B cell (primary cell): ENCODE data around the gene MVB12A. TPM values are rescaled to one million over a fixed set of nuclear protein-coding genes. Genes with fewer than 3 reads are reported as not detected.

Source experiments
- ATAC-seq: fragments of 200-7000 bp; cut with Tn5 transposase; one replicate; pipeline ENCODE4 v1.10.0; 2021; ENCODE audit warnings: low read depth, mild to moderate bottlenecking, moderate number of reproducible peaks, moderate library complexity
- CTCF ChIA-PET: fragments of 350-600 bp; sonication (Branson Sonifier 250); formaldehyde crosslinking; loops from one replicate; lab custom pipeline; 2021; ENCODE audit warnings: antibody characterized with exemption, inconsistent platforms; lab: Charles Lee
- POLR2A ChIA-PET: fragments of 350-600 bp; sonication (Branson Sonifier 250); formaldehyde crosslinking; loops from one replicate; lab custom pipeline; 2021; ENCODE audit warnings: antibody characterized with exemption; lab: Charles Lee
- DNase-seq: peaks from one replicate; pipeline ENCODE4 v3.0.0; 2013
- H2AFZ ChIP-seq: 2 replicates; pipeline ENCODE4 v1.6.1; 2012; ENCODE audit warnings: mild to moderate bottlenecking, low read depth, low read length; ENCODE audit not compliant: insufficient read depth, poor library complexity, severe bottlenecking
- H3K27ac ChIP-seq, 2 donors: 1 replicate in 1 of 2; 2 replicates in 1 of 2; pipeline ENCODE4 v1.5.1; 2012 to 2013; ENCODE audit warnings: low read length in 2 of 2, mild to moderate bottlenecking in 2 of 2, moderate library complexity in 1 of 2
- H3K27me3 ChIP-seq, 4 experiments: fragments of 200-600 bp in 1 of 4; sonication (generic) in 1 of 4; replicated peaks in 1 of 4; 1 replicate in 2 of 4; 2 replicates in 2 of 4; pipeline versions ENCODE4 v1.6.1 to v1.7.0; 2013 to 2016; ENCODE audit warnings: low read length in 3 of 4, mild to moderate bottlenecking in 2 of 4, mixed read lengths in 1 of 4, moderate library complexity in 1 of 4; ENCODE audit not compliant: insufficient read depth in 4 of 4, control insufficient read depth in 3 of 4; ENCODE audit errors: control extremely low read depth in 1 of 4
- H3K36me3 ChIP-seq, 2 experiments: replicated peaks in 1 of 2; 1 replicate in 1 of 2; 2 replicates in 1 of 2; pipeline versions ENCODE4 v1.6.1 to v1.7.1; 2013; ENCODE audit warnings: low read length in 1 of 2; ENCODE audit not compliant: insufficient read depth in 2 of 2, control insufficient read depth in 1 of 2; ENCODE audit errors: control extremely low read depth in 1 of 2, extremely low read depth in 1 of 2
- H3K4me1 ChIP-seq, 2 donors: fragments of 200-600 bp in 1 of 2; sonication (generic) in 1 of 2; 1 replicate in 1 of 2; 2 replicates in 1 of 2; pipeline versions ENCODE4 v1.5.1 to v1.6.1; 2013 to 2017; ENCODE audit warnings: low read length in 2 of 2; ENCODE audit not compliant: control insufficient read depth in 2 of 2, insufficient read depth in 2 of 2
- H3K4me2 ChIP-seq: replicated peaks from 2 replicates; pipeline ENCODE3; 2012; ENCODE audit warnings: mild to moderate bottlenecking, low read depth, low read length; ENCODE audit not compliant: poor library complexity, severe bottlenecking
- H3K4me3 ChIP-seq, 5 experiments: fragments of 200-600 bp in 1 of 5; sonication (generic) in 1 of 5; 1 replicate in 3 of 5; 2 replicates in 2 of 5; pipeline versions ENCODE4 v1.5.1 to v1.7.0; 2011 to 2016; ENCODE audit warnings: low read length in 4 of 5, mild to moderate bottlenecking in 4 of 5, low read depth in 2 of 5, control low read depth in 1 of 5, moderate library complexity in 1 of 5; ENCODE audit not compliant: insufficient read depth in 1 of 5; ENCODE audit errors: control extremely low read depth in 1 of 5, extremely low read depth in 1 of 5
- H3K79me2 ChIP-seq: fragments of 200-600 bp; sonication (generic); one replicate; pipeline ENCODE4 v1.6.0; 2016; ENCODE audit warnings: low read length; ENCODE audit not compliant: control insufficient read depth, insufficient read depth
- H3K9ac ChIP-seq: fragments of 200-600 bp; sonication (generic); 2 replicates; pipeline ENCODE4 v1.6.1; 2017; ENCODE audit warnings: mild to moderate bottlenecking, low read length, moderate library complexity
- H3K9me3 ChIP-seq, 3 donors: one replicate each; pipeline versions ENCODE4 v1.6.1 to v1.7.1; 2013; ENCODE audit warnings: low read length in 2 of 3; ENCODE audit not compliant: control insufficient read depth in 2 of 3, insufficient read depth in 1 of 3; ENCODE audit errors: control extremely low read depth in 1 of 3
- H4K20me1 ChIP-seq: 2 replicates; pipeline ENCODE4 v1.6.0; 2012; ENCODE audit warnings: mild to moderate bottlenecking, low read length; ENCODE audit not compliant: insufficient read depth, control insufficient read depth, poor library complexity, severe bottlenecking
- H3K27ac Mint-ChIP-seq: one replicate; pipeline ENCODE4 v1.8.0; 2021; ENCODE audit warnings: mixed read lengths
- H3K27me3 Mint-ChIP-seq: one replicate; pipeline ENCODE4 v1.8.0; 2021; ENCODE audit warnings: mixed read lengths
- H3K4me1 Mint-ChIP-seq: one replicate; pipeline ENCODE4 v1.8.0; 2021; ENCODE audit warnings: mixed read lengths
- H3K4me3 Mint-ChIP-seq: one replicate; pipeline ENCODE4 v1.8.0; 2021; ENCODE audit warnings: mixed read lengths
- H3K9me3 Mint-ChIP-seq: one replicate; pipeline ENCODE4 v1.8.0; 2022; ENCODE audit warnings: mixed read lengths; ENCODE audit not compliant: insufficient read depth
- CTCF ChIP-seq: fragments of 200-600 bp; IDR thresholded peaks from one replicate; pipeline ENCODE4 v1.8.0; 2022; ENCODE audit warnings: antibody characterized with exemption, mild to moderate bottlenecking
- EZH2 ChIP-seq: IDR thresholded peaks from 2 replicates; pipeline ENCODE4 v1.6.1; 2012; ENCODE audit warnings: borderline replicate concordance, low read depth, mild to moderate bottlenecking, moderate library complexity, low read length; ENCODE audit not compliant: insufficient read depth, poor library complexity, severe bottlenecking
- WGBS: methylation state at CpG from one replicate; pipeline ENCODE4 v1.1.5; 2013; ENCODE audit warnings: missing lambda C conversion rate; ENCODE audit not compliant: insufficient coverage; 5-methylcytosine and 5-hydroxymethylcytosine counted together
- intact Hi-C: fragments of 100-400 bp; cut with micrococcal nuclease; formaldehyde crosslinking; loops from one replicate; pipeline ENCODE4 v1.10.0; 2022
- polyA plus RNA-seq: library from polyadenylated mRNA; depleted of rRNA; stranded (reverse); fragments of >200 nt; gene quantifications from 2 replicates; pipeline ENCODE4 v1.2.3, GENCODE V29; 2012
- total RNA-seq, 2 donors: library from RNA; stranded (reverse); fragments of 120-200 nt in 1 of 2; gene quantifications; 1 replicate in 1 of 2; 2 replicates in 1 of 2; pipeline versions ENCODE4 v1.2.3 to v1.2.4, GENCODE V29; 2013 to 2022

MVB12A gene
- total and polyA plus RNA-seq, 2 donors (not counting 1 experiment from before 2014, with no cell fraction given): 31.3 to 33.6 TPM

- Mint-ChIP-seq H3K4me3 (no peak overlapping the region), H3K4me1 (peaks cover 26% of the 10 kb centered on the region), H3K27ac (no peak overlapping the region), H3K9me3 (no peaks in the 10 kb centered on the region), H3K27me3 (peaks cover 4% of the 10 kb centered on the region)
- no peak overlapping the region for H3K27ac ChIP-seq
- no peak for TF ChIP-seq CTCF
- no peak for TF ChIP-seq EZH2
- WGBS: 50% methylated on average over 3 of the region's 6 CpGs
- no peaks in the 10 kb centered on the region for H3K79me2 ChIP-seq
- H3K4me2 ChIP-seq: no peak overlapping the region
- no peak overlapping the region for H3K4me3 ChIP-seq
- H3K27me3 ChIP-seq: peaks cover 0 to 2% (median 0%) of the 10 kb centered on the region in 4 experiments
- H3K9ac ChIP-seq: no peak overlapping the region
- DNase-seq: no peak
- intact Hi-C loops: loop anchor here (1.0 kb wide), 2 partner anchors 71 to 120 kb away; no protein-coding TSS in a partner anchor
- H3K9me3 ChIP-seq: no peaks in the 10 kb centered on the region
- H4K20me1 ChIP-seq: no peaks in the 10 kb centered on the region
- CTCF ChIA-PET: interaction anchor here (0.6 to 3.3 kb wide), 20 partner anchors 8 to 388 kb away, joined by 3 to 18 read pairs (median 6); partner anchors contain the start of genes CCDC194, MVB12A, PGLS and TMEM221
- peaks cover 6 to 22% of the 10 kb centered on the region in 2 donors for H3K4me1 ChIP-seq
- POLR2A ChIA-PET: interaction anchor here (0.6 kb wide), 1 partner anchor 81 kb away, joined by 5 read pairs; no protein-coding TSS in a partner anchor
- H2AFZ ChIP-seq: no peak overlapping the region
- no peaks in the 10 kb centered on the region for H3K36me3 ChIP-seq
- no peak for ATAC-seq
These were observed 46.6 kb downstream of the MVB12A start for GRCh38 chr19:17466487-17466850.

GRCh38 chr19:17467471-17468301 lies 47.8 kb downstream of the MVB12A start:
- no peak for ATAC-seq
- no peak overlapping the region for H3K27ac ChIP-seq
- ChIA-PET POLR2A (no interaction called here), CTCF (interaction anchor here (0.8 to 2.8 kb wide), 7 partner anchors 9 to 387 kb away, joined by 3 to 14 read pairs (median 4); partner anchors contain the start of gene CCDC194)
- no peaks in the 10 kb centered on the region for H4K20me1 ChIP-seq
- no peaks in the 10 kb centered on the region for H3K36me3 ChIP-seq
- no peak overlapping the region for H3K9ac ChIP-seq
- no peaks in the 10 kb centered on the region for H3K9me3 ChIP-seq
- no peak for DNase-seq
- 85% methylated on average over 9 of the region's 12 CpGs for WGBS
- H3K4me3 Mint-ChIP-seq: no peak overlapping the region
- H3K27ac Mint-ChIP-seq: peak overlapping the region; percentile 61
- intact Hi-C loops: loop anchor here (2.0 kb wide), 1 partner anchor 201 kb away; the partner anchor contains the start of gene BABAM1
- H3K79me2 ChIP-seq: no peaks in the 10 kb centered on the region
- H3K27me3 ChIP-seq: no peaks in the 10 kb centered on the region
- no peak overlapping the region for H2AFZ ChIP-seq
- H3K4me2 ChIP-seq: no peak overlapping the region
- peaks cover 6 to 22% of the 10 kb centered on the region in 2 donors for H3K4me1 ChIP-seq
- peaks cover 28% of the 10 kb centered on the region for H3K4me1 Mint-ChIP-seq
- peaks cover 4% of the 10 kb centered on the region for H3K27me3 Mint-ChIP-seq
- no peak overlapping the region for H3K4me3 ChIP-seq
- no peaks in the 10 kb centered on the region for H3K9me3 Mint-ChIP-seq
- TF ChIP-seq CTCF: no peak
- TF ChIP-seq EZH2: no peak
